K562 (cell line): Measurements from ENCODE around the gene SLC16A14. TPM values are rescaled to one million over a fixed set of nuclear protein-coding genes. Genes with fewer than 3 reads are reported as not detected.

Experiments
- AFF4 ChIP-seq: sonication (generic); formaldehyde crosslinking; IDR thresholded peaks from 2 replicates; pipeline ENCODE4 v1.8.0; 2023; ENCODE audit warnings: mild to moderate bottlenecking, missing genetic modification reagents
- CCNT2 ChIP-seq: IDR thresholded peaks from 2 replicates; pipeline ENCODE4 v1.6.1; 2011; ENCODE audit warnings: borderline replicate concordance, low read depth, mild to moderate bottlenecking, moderate library complexity, mixed read lengths, low read length; ENCODE audit not compliant: insufficient read length; ENCODE audit errors: extremely low read depth
- CTBP1 ChIP-seq: fragments of 450-650 bp; IDR thresholded peaks from 2 replicates; pipeline ENCODE4 v1.6.1; 2016; ENCODE audit warnings: borderline replicate concordance
- IFI16 ChIP-seq: fragments of 250-450 bp; sonication (Bioruptor Pico); IDR thresholded peaks from 2 replicates; pipeline ENCODE4 v2.1.2; 2022; ENCODE audit warnings: mild to moderate bottlenecking, inconsistent platforms
- STAT5A ChIP-seq: IDR thresholded peaks from 2 replicates; pipeline ENCODE4 v1.6.1; 2012; ENCODE audit warnings: low read length, inconsistent platforms, borderline replicate concordance
- ZBTB34 ChIP-seq: fragments of 250-450 bp; sonication (Bioruptor Pico); IDR thresholded peaks from 2 replicates; pipeline ENCODE4 v1.8.0; 2021; ENCODE audit warnings: mild to moderate bottlenecking, moderate library complexity
- ZEB2 ChIP-seq: fragments of 450-650 bp; IDR thresholded peaks from 2 replicates; pipeline ENCODE4 v1.6.1; 2016
- ZNF12 ChIP-seq: sonication (generic); formaldehyde crosslinking; IDR thresholded peaks from 2 replicates; pipeline ENCODE4 v1.4.0; 2020; ENCODE audit warnings: mild to moderate bottlenecking, missing genetic modification reagents
- ZNF133 ChIP-seq: fragments of 250-450 bp; sonication (Bioruptor Pico); IDR thresholded peaks from 2 replicates; pipeline ENCODE4 v1.4.0; 2020; ENCODE audit warnings: mild to moderate bottlenecking
- ZNF232 ChIP-seq: sonication (generic); formaldehyde crosslinking; IDR thresholded peaks from 2 replicates; pipeline ENCODE4 v1.8.0; 2022; ENCODE audit warnings: mild to moderate bottlenecking, missing genetic modification reagents
- ZNF384 ChIP-seq: IDR thresholded peaks from 2 replicates; pipeline ENCODE4 v1.6.1; 2012; ENCODE audit warnings: low read depth, low read length, improper control_type of control experiment
- ZNF436 ChIP-seq: fragments of 250-450, 450-650 bp; sonication (Bioruptor Pico); formaldehyde crosslinking; IDR thresholded peaks from 2 replicates; pipeline ENCODE4 v1.7.0; 2020; ENCODE audit warnings: mild to moderate bottlenecking
- ZNF444 ChIP-seq: fragments of 250-450 bp; sonication (Bioruptor Pico); IDR thresholded peaks from 2 replicates; pipeline ENCODE4 v1.4.0; 2020; ENCODE audit warnings: mild to moderate bottlenecking, moderate library complexity
- ZNF699 ChIP-seq: fragments of 250-450 bp; sonication (Bioruptor Pico); IDR thresholded peaks from 2 replicates; pipeline ENCODE4 v1.8.0; 2021; ENCODE audit warnings: mild to moderate bottlenecking, moderate library complexity; ENCODE audit not compliant: insufficient replicate concordance
- ZNF766 ChIP-seq: fragments of 200-800 bp; sonication (Bioruptor generic); conservative IDR thresholded peaks from 2 replicates; pipeline ENCODE4 v1.6.1; 2016; ENCODE audit warnings: missing genetic modification characterization, missing compliant biosample characterization
- ZNF785 ChIP-seq: fragments of 250-450 bp; sonication (Bioruptor Pico); IDR thresholded peaks from 2 replicates; pipeline ENCODE4 v1.4.0; 2020; ENCODE audit warnings: mild to moderate bottlenecking
- polyA plus RNA-seq, 8 experiments: library from polyadenylated mRNA; depleted of rRNA in 4 of 8; stranded (reverse) in 5 of 8; unstranded in 3 of 8; fragments of >200 nt; fragmentation: Nextera tagmentation in 2 of 8; fragmentation: Illumina TruSeq in 1 of 8; extraction: Ambion mirVana in 2 of 8; extraction: Trizol in 1 of 8; gene quantifications; 2 replicates each; pipeline versions ENCODE4 v1.2.1 to v1.2.3, GENCODE V29; 2011 to 2014; ENCODE audit warnings: inconsistent platforms in 1 of 8, missing spikeins in 1 of 8
- total RNA-seq, 7 experiments: library from RNA; depleted of rRNA in 6 of 7; stranded (reverse); fragments of >200 nt in 6 of 7; fragmentation: Illumina TruSeq in 2 of 7; extraction: Trizol in 2 of 7; gene quantifications; 2 replicates each; pipeline versions ENCODE4 v1.2.1 to v1.2.3, GENCODE V29; 2011 to 2021; ENCODE audit warnings: low replicate concordance in 1 of 7
- TF ChIP-seq, protein P1 (sequence below): IDR thresholded peaks from 2 replicates; pipeline ENCODE4 v1.6.1; 2016; ENCODE audit warnings: missing genetic modification characterization, missing compliant biosample characterization
- TF ChIP-seq, protein P2 (sequence below): fragments of 450-650 bp; IDR thresholded peaks from one replicate; pipeline ENCODE4 v1.6.1; 2018; ENCODE audit warnings: mild to moderate bottlenecking, moderate library complexity; ENCODE audit not compliant: partially characterized antibody
- TF ChIP-seq, protein P3 (sequence below): fragments of 150-350 bp; conservative IDR thresholded peaks from 2 replicates; pipeline ENCODE4 v1.6.1; 2014; ENCODE audit warnings: low read length

The SLC16A14 gene
- total and polyA plus RNA-seq, 9 of the 15 experiments (the other 6 are each of a cell fraction or from before 2014, with no cell fraction given) = not detected

DNA sequence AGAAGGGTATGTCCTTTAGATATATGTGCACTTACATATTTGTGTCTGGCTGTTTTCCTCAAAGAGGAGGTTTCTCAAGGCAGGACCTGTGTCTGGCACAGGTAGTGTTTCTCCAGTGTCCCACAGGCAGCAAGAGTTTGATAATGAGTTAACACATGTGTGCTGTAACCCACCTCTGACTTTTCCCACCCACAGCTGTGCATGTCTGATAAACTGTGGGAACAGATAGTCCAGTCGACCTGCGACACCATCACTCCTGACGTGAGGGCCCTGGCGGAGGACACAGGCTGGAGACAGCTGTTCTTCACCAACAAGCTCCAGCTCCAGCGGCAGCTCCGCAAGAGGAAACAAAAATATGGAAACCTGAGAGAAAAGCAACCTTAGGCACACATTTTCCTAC lies 58.2 kb downstream of the SLC16A14 start (continued):
- TF ChIP-seq CCNT2 (peak; percentile 28), CTBP1 (peak; percentile 50; the same call in 1 of the 2 replicates), ZNF12 (CRISPR knock-in tag) (no peak), ZNF384 (no peak), IFI16 (CRISPR knock-in tag) (no peak), AFF4 (CRISPR knock-in tag) (no peak), ZNF444 (CRISPR knock-in tag) (no peak), ZNF133 (CRISPR knock-in tag) (no peak), ZNF232 (CRISPR knock-in tag) (no peak), STAT5A (peak; percentile 60; the same call in 1 of the 2 replicates), ZNF436 (CRISPR knock-in tag) (no peak), ZNF766 (CRISPR knock-in tag) (no peak), ZBTB34 (CRISPR knock-in tag) (no peak), ZNF785 (CRISPR knock-in tag) (no peak), ZNF699 (CRISPR knock-in tag) (no peak), ZEB2 (peak; percentile 63; the same call in 1 of the 2 replicates)
- TF ChIP-seq, protein P1, sequence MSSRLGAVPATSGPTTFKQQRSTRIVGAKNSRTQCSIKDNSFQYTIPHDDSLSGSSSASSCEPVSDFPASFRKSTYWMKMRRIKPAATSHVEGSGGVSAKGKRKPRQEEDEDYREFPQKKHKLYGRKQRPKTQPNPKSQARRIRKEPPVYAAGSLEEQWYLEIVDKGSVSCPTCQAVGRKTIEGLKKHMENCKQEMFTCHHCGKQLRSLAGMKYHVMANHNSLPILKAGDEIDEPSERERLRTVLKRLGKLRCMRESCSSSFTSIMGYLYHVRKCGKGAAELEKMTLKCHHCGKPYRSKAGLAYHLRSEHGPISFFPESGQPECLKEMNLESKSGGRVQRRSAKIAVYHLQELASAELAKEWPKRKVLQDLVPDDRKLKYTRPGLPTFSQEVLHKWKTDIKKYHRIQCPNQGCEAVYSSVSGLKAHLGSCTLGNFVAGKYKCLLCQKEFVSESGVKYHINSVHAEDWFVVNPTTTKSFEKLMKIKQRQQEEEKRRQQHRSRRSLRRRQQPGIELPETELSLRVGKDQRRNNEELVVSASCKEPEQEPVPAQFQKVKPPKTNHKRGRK (tag) = no peak
- TF ChIP-seq, protein P2, sequence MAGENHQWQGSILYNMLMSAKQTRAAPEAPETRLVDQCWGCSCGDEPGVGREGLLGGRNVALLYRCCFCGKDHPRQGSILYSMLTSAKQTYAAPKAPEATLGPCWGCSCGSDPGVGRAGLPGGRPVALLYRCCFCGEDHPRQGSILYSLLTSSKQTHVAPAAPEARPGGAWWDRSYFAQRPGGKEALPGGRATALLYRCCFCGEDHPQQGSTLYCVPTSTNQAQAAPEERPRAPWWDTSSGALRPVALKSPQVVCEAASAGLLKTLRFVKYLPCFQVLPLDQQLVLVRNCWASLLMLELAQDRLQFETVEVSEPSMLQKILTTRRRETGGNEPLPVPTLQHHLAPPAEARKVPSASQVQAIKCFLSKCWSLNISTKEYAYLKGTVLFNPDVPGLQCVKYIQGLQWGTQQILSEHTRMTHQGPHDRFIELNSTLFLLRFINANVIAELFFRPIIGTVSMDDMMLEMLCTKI = no peak
- TF ChIP-seq, protein P3, sequence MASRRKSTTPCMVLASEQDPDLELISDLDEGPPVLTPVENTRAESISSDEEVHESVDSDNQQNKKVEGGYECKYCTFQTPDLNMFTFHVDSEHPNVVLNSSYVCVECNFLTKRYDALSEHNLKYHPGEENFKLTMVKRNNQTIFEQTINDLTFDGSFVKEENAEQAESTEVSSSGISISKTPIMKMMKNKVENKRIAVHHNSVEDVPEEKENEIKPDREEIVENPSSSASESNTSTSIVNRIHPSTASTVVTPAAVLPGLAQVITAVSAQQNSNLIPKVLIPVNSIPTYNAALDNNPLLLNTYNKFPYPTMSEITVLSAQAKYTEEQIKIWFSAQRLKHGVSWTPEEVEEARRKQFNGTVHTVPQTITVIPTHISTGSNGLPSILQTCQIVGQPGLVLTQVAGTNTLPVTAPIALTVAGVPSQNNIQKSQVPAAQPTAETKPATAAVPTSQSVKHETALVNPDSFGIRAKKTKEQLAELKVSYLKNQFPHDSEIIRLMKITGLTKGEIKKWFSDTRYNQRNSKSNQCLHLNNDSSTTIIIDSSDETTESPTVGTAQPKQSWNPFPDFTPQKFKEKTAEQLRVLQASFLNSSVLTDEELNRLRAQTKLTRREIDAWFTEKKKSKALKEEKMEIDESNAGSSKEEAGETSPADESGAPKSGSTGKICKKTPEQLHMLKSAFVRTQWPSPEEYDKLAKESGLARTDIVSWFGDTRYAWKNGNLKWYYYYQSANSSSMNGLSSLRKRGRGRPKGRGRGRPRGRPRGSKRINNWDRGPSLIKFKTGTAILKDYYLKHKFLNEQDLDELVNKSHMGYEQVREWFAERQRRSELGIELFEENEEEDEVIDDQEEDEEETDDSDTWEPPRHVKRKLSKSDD = no peak
